GM21528 (cell line): ENCODE data around the gene SH2D4B.

Source experiments
- ATAC-seq: cut with Tn5 transposase; IDR thresholded peaks from one replicate; pipeline ENCODE4 v1.9.1; 2021; ENCODE audit warnings: mild to moderate bottlenecking, moderate library complexity; ENCODE audit not compliant: unreplicated experiment, low FRiP score

SH2D4B gene

GRCh38 chr10:80503584-80504157 lies 34.0 kb upstream of the SH2D4B start:
- no peak for ATAC-seq

GRCh38 chr10:80504158-80504811 lies 33.4 kb upstream of the SH2D4B start:
- no peak for ATAC-seq

- no peak for ATAC-seq
These were observed 32.7 kb upstream of the SH2D4B start for GRCh38 chr10:80504897-80505465.

GRCh38 chr10:80506189-80506575 lies 31.5 kb upstream of the SH2D4B start:
- ATAC-seq: no peak

- no peak for ATAC-seq
These were observed 30.7 kb upstream of the SH2D4B start for GRCh38 chr10:80506836-80507487.

- no peak for ATAC-seq
These were observed 28.6 kb upstream of the SH2D4B start for GRCh38 chr10:80509108-80509402.

- no peak for ATAC-seq
These were observed 28.1 kb upstream of the SH2D4B start for GRCh38 chr10:80509403-80510161.

- no peak for ATAC-seq
These were observed 25.6 kb upstream of the SH2D4B start for GRCh38 chr10:80512031-80512526.

- no peak for ATAC-seq
These were observed 24.6 kb upstream of the SH2D4B start for GRCh38 chr10:80513106-80513505.

GRCh38 chr10:80515511-80515910 lies 22.2 kb upstream of the SH2D4B start:
- no peak for ATAC-seq

- ATAC-seq: no peak
These were observed 21.8 kb upstream of the SH2D4B start for GRCh38 chr10:80515941-80516340.

- no peak for ATAC-seq
These were observed 21.1 kb upstream of the SH2D4B start for GRCh38 chr10:80516506-80517075.

- ATAC-seq: no peak
These were observed 20.1 kb upstream of the SH2D4B start for GRCh38 chr10:80517416-80518142.

- ATAC-seq: peak; percentile 50
These were observed 19.4 kb upstream of the SH2D4B start for GRCh38 chr10:80518143-80518806.

- ATAC-seq: peak; percentile 28
These were observed 18.8 kb upstream of the SH2D4B start for GRCh38 chr10:80518807-80519360.

- ATAC-seq: no peak
These were observed 17.6 kb upstream of the SH2D4B start for GRCh38 chr10:80519936-80520650.

- ATAC-seq: no peak
These were observed 16.8 kb upstream of the SH2D4B start for GRCh38 chr10:80520661-80521470.
